ENCODE measurements around the gene TMEM223. TPM values are rescaled to one million over a fixed set of nuclear protein-coding genes. Genes with fewer than 3 reads are reported as not detected.

Gene TMEM223
- total and polyA plus RNA-seq, 8 donors: 15.7 to 26.4 (median 20.3) TPM

DNA sequence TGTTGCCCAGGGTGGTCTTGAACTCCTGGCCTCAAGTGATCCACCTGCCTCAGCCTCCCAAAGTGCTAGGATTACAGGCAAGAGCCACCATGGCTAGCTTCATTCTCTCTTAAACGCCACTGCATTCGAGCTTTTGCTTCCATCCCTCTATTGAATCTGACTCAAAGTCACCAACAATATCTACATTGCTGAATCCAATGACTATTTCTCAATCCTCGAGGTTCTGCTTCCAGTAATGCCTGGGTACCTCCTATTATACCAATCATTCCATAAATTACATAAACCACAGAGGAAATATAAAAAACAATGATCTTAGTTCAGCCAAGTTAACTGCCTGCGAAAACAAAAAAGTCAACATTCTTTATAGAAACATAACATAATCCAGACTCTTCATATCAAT is 25.3 kb upstream of the TMEM223 start:
- peaks cover 0 to 18% of the 10 kb centered on the region in 2 donors for H3K4me1 ChIP-seq
- no peak overlapping the region for H3K4me3 ChIP-seq
- TF ChIP-seq, protein P1, sequence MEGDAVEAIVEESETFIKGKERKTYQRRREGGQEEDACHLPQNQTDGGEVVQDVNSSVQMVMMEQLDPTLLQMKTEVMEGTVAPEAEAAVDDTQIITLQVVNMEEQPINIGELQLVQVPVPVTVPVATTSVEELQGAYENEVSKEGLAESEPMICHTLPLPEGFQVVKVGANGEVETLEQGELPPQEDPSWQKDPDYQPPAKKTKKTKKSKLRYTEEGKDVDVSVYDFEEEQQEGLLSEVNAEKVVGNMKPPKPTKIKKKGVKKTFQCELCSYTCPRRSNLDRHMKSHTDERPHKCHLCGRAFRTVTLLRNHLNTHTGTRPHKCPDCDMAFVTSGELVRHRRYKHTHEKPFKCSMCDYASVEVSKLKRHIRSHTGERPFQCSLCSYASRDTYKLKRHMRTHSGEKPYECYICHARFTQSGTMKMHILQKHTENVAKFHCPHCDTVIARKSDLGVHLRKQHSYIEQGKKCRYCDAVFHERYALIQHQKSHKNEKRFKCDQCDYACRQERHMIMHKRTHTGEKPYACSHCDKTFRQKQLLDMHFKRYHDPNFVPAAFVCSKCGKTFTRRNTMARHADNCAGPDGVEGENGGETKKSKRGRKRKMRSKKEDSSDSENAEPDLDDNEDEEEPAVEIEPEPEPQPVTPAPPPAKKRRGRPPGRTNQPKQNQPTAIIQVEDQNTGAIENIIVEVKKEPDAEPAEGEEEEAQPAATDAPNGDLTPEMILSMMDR (IDR thresholded peaks at IDR 0.05): no peak
- intact Hi-C loops (cut with DNase I): no loop called here
- no peak for DNase-seq
- no peaks in the 10 kb centered on the region for H3K9me3 ChIP-seq
- H3K27me3 ChIP-seq: no peaks in the 10 kb centered on the region
- no peak for ATAC-seq
- peak overlapping the region in 1 of 2 donors; percentile 84 for H3K27ac ChIP-seq
- H3K36me3 ChIP-seq: peaks cover 4 to 67% of the 10 kb centered on the region in 2 donors

DNA sequence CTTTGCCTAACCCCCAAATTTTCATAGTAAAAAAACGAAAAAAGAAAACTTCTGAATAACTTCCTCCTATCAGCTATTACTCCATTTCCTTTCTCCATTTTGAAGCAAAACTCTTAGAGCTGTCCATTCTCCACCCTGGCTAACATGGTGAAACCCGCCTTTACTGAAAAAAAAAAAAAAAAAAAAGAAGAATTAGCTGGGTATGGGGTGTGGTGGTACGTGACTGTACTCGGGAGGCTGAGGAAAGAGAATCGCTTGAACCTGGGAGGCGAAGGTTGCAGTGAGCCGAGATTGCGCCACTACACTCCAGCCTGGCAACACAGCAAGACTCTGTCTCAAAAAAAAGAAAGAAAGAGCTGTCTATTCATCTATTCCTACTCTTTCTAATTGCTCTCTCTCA is 24.8 kb upstream of the TMEM223 start:
- Histone ChIP-seq H3K27ac (peak overlapping the region in 1 of 2 donors; percentile 84), H3K4me1 (peaks cover 0 to 18% of the 10 kb centered on the region in 2 donors), H3K9me3 (no peaks in the 10 kb centered on the region), H3K36me3 (peaks cover 4 to 61% of the 10 kb centered on the region in 2 donors), H3K27me3 (no peaks in the 10 kb centered on the region), H3K4me3 (no peak overlapping the region)
- TF ChIP-seq, protein P1 (IDR thresholded peaks at IDR 0.05): no peak
- DNase-seq (no peak), ATAC-seq (peak; percentile 33)
- intact Hi-C loops (cut with DNase I): no loop called here

DNA sequence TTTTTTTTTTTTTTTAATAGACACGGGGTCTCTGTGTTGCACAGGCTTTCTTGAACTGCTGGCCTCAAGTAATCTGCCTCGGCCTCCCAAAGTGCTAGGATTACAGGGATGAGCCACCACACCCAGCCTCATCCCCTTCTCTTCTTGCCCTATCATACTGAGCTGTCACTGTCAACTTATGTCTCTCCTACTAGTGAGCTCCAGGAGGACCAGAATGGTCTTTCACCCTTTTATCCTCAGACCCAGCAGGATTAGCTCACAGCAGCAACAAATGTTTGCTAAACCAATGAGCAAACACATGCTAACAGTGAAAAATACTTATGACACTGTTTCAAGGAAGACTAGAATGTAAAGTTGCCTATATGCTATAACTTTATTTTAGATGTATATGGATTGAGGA is 19.9 kb upstream of the TMEM223 start:
- intact Hi-C loops (cut with DNase I): no loop called here
- TF ChIP-seq, protein P1 (IDR thresholded peaks at IDR 0.05): no peak
- H3K4me3 ChIP-seq: no peak overlapping the region
- H3K36me3 ChIP-seq: peaks cover 0 to 16% of the 10 kb centered on the region in 2 donors
- no peak for ATAC-seq
- no peak overlapping the region for H3K27ac ChIP-seq
- no peaks in the 10 kb centered on the region for H3K27me3 ChIP-seq
- H3K9me3 ChIP-seq: no peaks in the 10 kb centered on the region
- H3K4me1 ChIP-seq: peaks cover 0 to 25% of the 10 kb centered on the region in 2 donors
- DNase-seq: no peak

DNA sequence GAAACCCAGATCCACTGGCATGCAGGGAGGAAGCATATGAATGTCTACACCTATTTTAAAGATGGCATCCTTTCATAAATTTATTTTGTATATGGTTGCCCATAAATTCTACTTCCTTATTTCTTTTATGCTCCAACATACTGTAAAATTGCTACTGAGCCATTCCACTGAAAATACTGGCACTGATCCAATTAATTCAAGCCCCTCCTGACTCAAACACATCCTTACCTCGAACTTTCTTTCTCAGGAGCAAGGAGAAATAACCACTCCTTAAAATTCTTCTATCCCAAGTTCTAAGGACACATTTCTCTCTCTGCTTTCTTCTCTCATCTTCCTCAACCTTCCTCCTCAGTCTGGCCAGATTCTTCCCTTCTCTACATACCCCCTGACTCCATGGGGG is 18.9 kb upstream of the TMEM223 start:
- intact Hi-C loops (cut with DNase I): no loop called here
- H3K4me3 ChIP-seq: no peak overlapping the region
- no peak overlapping the region for H3K27ac ChIP-seq
- DNase-seq (no peak), ATAC-seq (no peak)
- no peaks in the 10 kb centered on the region for H3K27me3 ChIP-seq
- peaks cover 0 to 30% of the 10 kb centered on the region in 2 donors for H3K4me1 ChIP-seq
- H3K9me3 ChIP-seq: no peaks in the 10 kb centered on the region
- peaks cover 0 to 14% of the 10 kb centered on the region in 2 donors for H3K36me3 ChIP-seq
- TF ChIP-seq, protein P1 (IDR thresholded peaks at IDR 0.05): no peak

DNA sequence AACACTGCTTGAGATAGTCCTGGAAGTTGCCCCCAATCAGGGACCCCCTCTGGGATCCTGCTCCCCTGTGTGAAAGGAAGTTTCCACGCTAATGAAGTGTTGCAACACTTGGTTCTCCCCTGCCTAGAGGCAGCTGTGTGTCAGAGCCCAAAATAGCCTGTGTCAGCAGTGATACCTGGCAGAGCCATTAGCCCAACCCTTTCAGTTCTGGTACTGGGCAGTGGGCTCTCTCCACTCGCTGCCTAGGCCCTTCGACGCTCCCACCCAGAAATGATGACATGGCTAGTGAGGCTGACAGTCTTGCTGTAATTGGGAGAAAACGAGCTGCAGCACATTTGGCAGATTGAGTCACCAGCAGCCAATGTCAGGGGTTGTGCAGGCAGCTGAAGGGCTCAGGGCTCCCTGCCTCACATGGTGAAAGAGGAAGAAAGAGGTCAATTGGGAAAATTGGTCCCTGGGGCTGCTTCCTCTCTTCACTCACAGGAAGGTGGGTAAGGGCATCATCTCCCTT is 14.9 kb upstream of the TMEM223 start:
- intact Hi-C loops (cut with DNase I): no loop called here
- Histone ChIP-seq H3K27me3 (no peaks in the 10 kb centered on the region), H3K4me1 (peaks cover 8 to 48% of the 10 kb centered on the region in 2 donors), H3K4me3 (peak overlapping the region in 1 of 2 donors; percentile 90), H3K36me3 (peaks cover 0 to 21% of the 10 kb centered on the region in 2 donors), H3K27ac (peak overlapping the region; percentile 93 to 94), H3K9me3 (no peaks in the 10 kb centered on the region)
- DNase-seq (peak in 1 of 4 donors; percentile 59), ATAC-seq (peak; percentile 2)
- TF ChIP-seq, protein P1 (IDR thresholded peaks at IDR 0.05): no peak
